ENCODE data around the gene EEF2K. TPM values are rescaled to one million over a fixed set of nuclear protein-coding genes. Genes with fewer than 3 reads are reported as not detected.

Gene EEF2K
- total and polyA plus RNA-seq, 7 donors = 3.6 to 54.8 (median 37.2) TPM

DNA sequence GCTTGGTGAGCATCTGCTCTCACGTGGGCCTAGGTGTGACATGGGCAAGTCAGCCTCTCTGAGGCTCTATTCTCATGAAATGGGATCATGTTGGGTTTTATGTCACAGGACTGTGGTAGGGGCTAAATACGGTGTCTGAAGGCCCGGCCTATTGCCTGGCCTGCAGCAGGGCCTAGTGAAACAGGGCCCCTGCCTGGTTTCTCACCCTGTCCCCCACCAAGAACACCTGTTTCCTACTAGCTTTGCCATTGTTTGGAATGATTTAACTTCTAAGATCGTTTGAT lies 120.2 kb downstream of the EEF2K start:
- Histone ChIP-seq H3K4me3 (no peak overlapping the region), H3K27ac (no peak overlapping the region), H3K9me3 (no peaks in the 10 kb centered on the region), H3K27me3 (no peaks in the 10 kb centered on the region), H3K36me3 (peaks cover 37 to 76% (median 48%) of the 10 kb centered on the region in 4 donors), H3K4me1 (peaks cover 0 to 17% (median 9%) of the 10 kb centered on the region in 4 donors)
- TF ChIP-seq, protein P1, sequence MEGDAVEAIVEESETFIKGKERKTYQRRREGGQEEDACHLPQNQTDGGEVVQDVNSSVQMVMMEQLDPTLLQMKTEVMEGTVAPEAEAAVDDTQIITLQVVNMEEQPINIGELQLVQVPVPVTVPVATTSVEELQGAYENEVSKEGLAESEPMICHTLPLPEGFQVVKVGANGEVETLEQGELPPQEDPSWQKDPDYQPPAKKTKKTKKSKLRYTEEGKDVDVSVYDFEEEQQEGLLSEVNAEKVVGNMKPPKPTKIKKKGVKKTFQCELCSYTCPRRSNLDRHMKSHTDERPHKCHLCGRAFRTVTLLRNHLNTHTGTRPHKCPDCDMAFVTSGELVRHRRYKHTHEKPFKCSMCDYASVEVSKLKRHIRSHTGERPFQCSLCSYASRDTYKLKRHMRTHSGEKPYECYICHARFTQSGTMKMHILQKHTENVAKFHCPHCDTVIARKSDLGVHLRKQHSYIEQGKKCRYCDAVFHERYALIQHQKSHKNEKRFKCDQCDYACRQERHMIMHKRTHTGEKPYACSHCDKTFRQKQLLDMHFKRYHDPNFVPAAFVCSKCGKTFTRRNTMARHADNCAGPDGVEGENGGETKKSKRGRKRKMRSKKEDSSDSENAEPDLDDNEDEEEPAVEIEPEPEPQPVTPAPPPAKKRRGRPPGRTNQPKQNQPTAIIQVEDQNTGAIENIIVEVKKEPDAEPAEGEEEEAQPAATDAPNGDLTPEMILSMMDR (IDR thresholded peaks at IDR 0.05) = no peak
- TF ChIP-seq EP300 (IDR thresholded peaks at IDR 0.05) = no peak
- no peak for TF ChIP-seq POLR2AphosphoS5 (IDR thresholded peaks at IDR 0.05)
- TF ChIP-seq POLR2A (IDR thresholded peaks at IDR 0.05) = no peak
- 83 to 89% methylated on average over 4 of the region's 4 CpGs for WGBS, 2 donors
- DNase-seq = no peak
- intact Hi-C loops (cut with DNase I) = no loop called here

DNA sequence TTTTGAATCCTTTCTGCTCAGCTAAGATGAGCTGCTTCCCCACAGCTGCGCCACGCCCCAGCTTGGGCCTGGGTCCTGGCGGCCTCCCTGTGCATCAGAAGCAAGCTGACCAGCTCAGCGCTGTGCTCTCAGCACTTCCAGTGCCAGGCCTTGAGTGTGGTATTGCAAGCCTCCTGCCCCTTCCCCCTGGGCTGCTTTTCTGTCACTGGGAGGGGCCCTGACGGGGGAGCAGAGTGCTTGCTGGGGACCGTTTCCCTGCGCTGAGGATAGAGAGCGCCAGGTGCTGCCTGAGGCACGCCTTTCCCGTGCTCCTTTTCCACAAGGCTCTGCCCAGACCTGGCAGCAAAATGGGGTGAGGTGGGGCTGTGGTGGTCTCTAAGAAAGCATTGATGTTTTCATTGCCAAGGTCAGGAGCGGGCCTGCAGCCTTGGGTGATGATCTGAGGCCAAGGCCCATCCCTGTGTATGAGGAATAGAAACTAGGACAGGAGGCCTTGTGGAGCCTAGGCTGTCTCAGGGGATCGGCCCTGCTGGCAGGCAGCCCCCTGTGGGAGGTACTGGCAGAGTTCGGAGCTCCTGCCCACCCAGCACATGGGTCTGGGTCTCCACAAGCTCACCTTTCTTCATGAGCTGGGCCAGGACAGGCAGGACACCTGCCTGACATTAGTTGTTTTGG lies 120.8 kb downstream of the EEF2K start:
- TF ChIP-seq, protein P1 (IDR thresholded peaks at IDR 0.05) = no peak
- no peak for TF ChIP-seq EP300 (IDR thresholded peaks at IDR 0.05)
- no peak for TF ChIP-seq POLR2AphosphoS5 (IDR thresholded peaks at IDR 0.05)
- Histone ChIP-seq H3K27ac (no peak overlapping the region), H3K27me3 (no peaks in the 10 kb centered on the region), H3K36me3 (peaks cover 37 to 81% (median 47%) of the 10 kb centered on the region in 4 donors), H3K4me1 (peaks cover 0 to 11% (median 7%) of the 10 kb centered on the region in 4 donors), H3K9me3 (no peaks in the 10 kb centered on the region), H3K4me3 (no peak overlapping the region)
- intact Hi-C loops (cut with DNase I) = no loop called here
- 89 to 94% methylated on average over 13 of the region's 13 CpGs for WGBS, 2 donors
- DNase-seq = no peak

GRCh38 chr16:22327446-22327775 lies 121.3 kb downstream of the EEF2K start:
- H3K27me3 ChIP-seq = no peaks in the 10 kb centered on the region
- H3K9me3 ChIP-seq = no peaks in the 10 kb centered on the region
- H3K36me3 ChIP-seq = peaks cover 40 to 81% (median 49%) of the 10 kb centered on the region in 4 donors
- intact Hi-C loops (cut with DNase I) = no loop called here
- H3K4me1 ChIP-seq = peaks cover 0 to 11% (median 7%) of the 10 kb centered on the region in 4 donors
- DNase-seq = no peak
- no peak overlapping the region for H3K4me3 ChIP-seq
- TF ChIP-seq POLR2A (IDR thresholded peaks at IDR 0.05) = no peak
- TF ChIP-seq POLR2AphosphoS5 (IDR thresholded peaks at IDR 0.05) = no peak
- TF ChIP-seq EP300 (IDR thresholded peaks at IDR 0.05) = no peak
- TF ChIP-seq, protein P1 (IDR thresholded peaks at IDR 0.05) = no peak
- 96% methylated on average over 6 of the region's 6 CpGs for WGBS, 2 donors
- no peak overlapping the region for H3K27ac ChIP-seq

DNA sequence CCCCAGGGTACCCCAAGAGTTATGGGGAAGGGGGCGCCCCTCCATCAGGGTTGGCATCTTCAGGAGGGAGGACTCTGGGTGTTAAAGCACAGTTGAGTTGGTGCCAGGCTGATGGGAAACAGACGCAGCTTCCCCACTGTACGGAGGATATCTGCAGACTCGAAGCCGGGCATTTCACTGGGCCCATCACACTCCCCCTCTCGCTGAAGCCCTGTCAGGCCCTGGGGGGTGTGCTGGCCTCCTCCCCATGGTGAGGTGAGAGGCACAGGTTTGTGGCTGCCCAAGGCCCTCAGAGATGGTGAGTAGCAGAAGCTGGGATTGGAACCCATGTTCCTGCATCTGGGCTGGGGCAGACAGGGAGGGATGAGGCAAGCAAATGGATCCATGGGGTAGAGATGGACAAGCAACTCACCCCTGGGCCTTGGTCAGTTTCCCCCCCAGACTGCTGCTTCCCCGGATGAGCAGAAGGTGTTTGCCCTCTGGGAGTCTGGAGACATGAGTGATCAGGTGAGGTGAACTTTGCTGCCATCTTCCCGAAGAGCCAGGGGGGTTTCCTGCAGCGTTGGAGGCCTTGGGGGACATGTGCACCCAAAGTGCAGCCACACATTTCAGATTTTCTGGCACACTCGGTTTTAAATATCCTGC lies 122.1 kb downstream of the EEF2K start:
- Histone ChIP-seq H3K4me3 (no peak overlapping the region), H3K9me3 (no peaks in the 10 kb centered on the region), H3K27me3 (no peaks in the 10 kb centered on the region), H3K4me1 (peaks cover 0 to 11% (median 7%) of the 10 kb centered on the region in 4 donors), H3K27ac (no peak overlapping the region), H3K36me3 (peaks cover 40 to 76% (median 51%) of the 10 kb centered on the region in 4 donors)
- TF ChIP-seq EP300 (IDR thresholded peaks at IDR 0.05) (no peak), POLR2AphosphoS5 (IDR thresholded peaks at IDR 0.05) (no peak), POLR2A (IDR thresholded peaks at IDR 0.05) (no peak)
- TF ChIP-seq, protein P1 (IDR thresholded peaks at IDR 0.05) = no peak
- 93% methylated on average over 10 of the region's 10 CpGs for WGBS, 2 donors
- no peak for DNase-seq
- intact Hi-C loops (cut with DNase I) = no loop called here

Data from sigmoid colon (tissue), 7 donors.